Measurements from ENCODE around the gene CYP2W1.
"Not testable (repeated sequence)": the region's sequence is repeated elsewhere in the genome, so short reads cannot be mapped to it uniquely, and the experiment has no call there.

DNA sequence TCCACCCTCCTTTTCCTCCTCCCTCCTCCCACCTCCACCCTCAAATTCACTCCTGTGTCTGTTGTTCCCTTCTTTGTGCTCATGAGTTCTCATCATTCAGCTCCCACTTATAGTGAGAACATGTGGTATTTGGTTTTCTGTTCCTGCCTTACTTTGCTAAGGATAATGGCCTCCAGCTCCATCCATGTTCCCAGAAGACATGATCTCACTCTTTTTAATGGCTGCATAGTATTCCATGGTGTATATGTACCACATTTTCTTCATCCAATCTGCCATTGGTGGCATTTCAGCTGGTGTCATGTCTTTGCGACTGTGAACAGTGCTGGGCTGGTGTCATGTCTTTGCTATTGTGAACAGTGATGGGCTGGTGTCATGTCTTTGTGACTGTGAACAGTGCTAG, 51.8 kb downstream of the CYP2W1 start:
- TF ChIP-seq, protein P1, sequence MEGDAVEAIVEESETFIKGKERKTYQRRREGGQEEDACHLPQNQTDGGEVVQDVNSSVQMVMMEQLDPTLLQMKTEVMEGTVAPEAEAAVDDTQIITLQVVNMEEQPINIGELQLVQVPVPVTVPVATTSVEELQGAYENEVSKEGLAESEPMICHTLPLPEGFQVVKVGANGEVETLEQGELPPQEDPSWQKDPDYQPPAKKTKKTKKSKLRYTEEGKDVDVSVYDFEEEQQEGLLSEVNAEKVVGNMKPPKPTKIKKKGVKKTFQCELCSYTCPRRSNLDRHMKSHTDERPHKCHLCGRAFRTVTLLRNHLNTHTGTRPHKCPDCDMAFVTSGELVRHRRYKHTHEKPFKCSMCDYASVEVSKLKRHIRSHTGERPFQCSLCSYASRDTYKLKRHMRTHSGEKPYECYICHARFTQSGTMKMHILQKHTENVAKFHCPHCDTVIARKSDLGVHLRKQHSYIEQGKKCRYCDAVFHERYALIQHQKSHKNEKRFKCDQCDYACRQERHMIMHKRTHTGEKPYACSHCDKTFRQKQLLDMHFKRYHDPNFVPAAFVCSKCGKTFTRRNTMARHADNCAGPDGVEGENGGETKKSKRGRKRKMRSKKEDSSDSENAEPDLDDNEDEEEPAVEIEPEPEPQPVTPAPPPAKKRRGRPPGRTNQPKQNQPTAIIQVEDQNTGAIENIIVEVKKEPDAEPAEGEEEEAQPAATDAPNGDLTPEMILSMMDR (IDR thresholded peaks at IDR 0.05) = not testable (repeated sequence)
- not testable (repeated sequence) for TF ChIP-seq POLR2A (IDR thresholded peaks at IDR 0.05)
